Gastrocnemius medialis (tissue), 4 donors: Measurements from ENCODE around the gene PLA2G1B. TPM values are rescaled to one million over a fixed set of nuclear protein-coding genes. Genes with fewer than 3 reads are reported as not detected.

Experiments used
- ATAC-seq, 2 donors: fragments of 150-250 bp; one replicate each; pipeline ENCODE4 v1.9.1; 2016
- DNase-seq, 2 donors: peaks; one replicate each; pipeline ENCODE4 v3.0.0-alpha.2; 2019
- H3K27ac ChIP-seq, 4 donors: fragments of 200-600 bp; sonication (generic); 1 replicate in 1 of 4; 2 replicates in 3 of 4; pipeline ENCODE4 v1.5.1; 2016 to 2018; ENCODE audit warnings: mild to moderate bottlenecking in 2 of 4, moderate library complexity in 1 of 4
- H3K27me3 ChIP-seq, 3 donors: fragments of 200-600 bp; sonication (generic) in 2 of 3; 1 replicate in 1 of 3; 2 replicates in 2 of 3; pipeline versions ENCODE4 v1.5.1 to v1.6.0; 2016 to 2019; ENCODE audit warnings: mild to moderate bottlenecking in 1 of 3, moderate library complexity in 1 of 3
- H3K36me3 ChIP-seq, 2 donors: fragments of 200-600 bp; sonication (generic) in 1 of 2; one replicate each; pipeline ENCODE4 v1.5.1; 2017 to 2018
- H3K4me1 ChIP-seq, 2 donors: fragments of 200-600 bp; sonication (generic) in 1 of 2; one replicate each; pipeline ENCODE4 v1.5.1; 2016 to 2017; ENCODE audit warnings: mild to moderate bottlenecking in 2 of 2
- H3K4me3 ChIP-seq, 4 donors: fragments of 200-600 bp; sonication (generic) in 3 of 4; 1 replicate in 1 of 4; 2 replicates in 3 of 4; pipeline ENCODE4 v1.5.1; 2016 to 2019; ENCODE audit warnings: mild to moderate bottlenecking in 2 of 4
- H3K9me3 ChIP-seq, 3 donors: fragments of 200-600 bp; sonication (generic) in 2 of 3; 1 replicate in 1 of 3; 2 replicates in 2 of 3; pipeline ENCODE4 v1.5.1; 2016 to 2019
- POLR2A ChIP-seq, 2 donors: fragments of 450-650 bp; IDR thresholded peaks; one replicate each; pipeline ENCODE4 v1.6.1; 2017; ENCODE audit warnings: antibody characterized with exemption in 2 of 2, mild to moderate bottlenecking in 2 of 2, moderate library complexity in 2 of 2
- in situ Hi-C, 4 donors: fragments of 200-750 bp; cut with MboI; loops; one replicate each; pipeline versions ENCODE4 v1.15.0 to v1.8.0; 2017; ENCODE audit warnings: low sequenced_read_pairs in 4 of 4
- intact Hi-C: fragments of 100-400 bp; cut with DNase I; formaldehyde crosslinking; loops from one replicate; pipeline ENCODE4 v1.15.1; 2023; ENCODE audit warnings: low total_unique reads
- total RNA-seq, 4 donors: library from RNA; depleted of rRNA; stranded (reverse); fragments of >200 nt; gene quantifications; one replicate each; pipeline versions ENCODE4 v1.1.0 to v1.2.3, GENCODE V29; 2016
- TF ChIP-seq, protein P1 (sequence below), 5 experiments: fragments of 450-650 bp in 3 of 5; fragments of 200-600 bp in 2 of 5; sonication (generic) in 2 of 5; IDR thresholded peaks in 4 of 5; conservative IDR thresholded peaks in 1 of 5; 1 replicate in 4 of 5; 2 replicates in 1 of 5; pipeline ENCODE4 v1.5.1; 2016 to 2019; ENCODE audit warnings: antibody characterized with exemption in 5 of 5, mild to moderate bottlenecking in 3 of 5, moderate library complexity in 3 of 5

Gene PLA2G1B
- total RNA-seq, 4 donors from 2014 or later = not detected

DNA sequence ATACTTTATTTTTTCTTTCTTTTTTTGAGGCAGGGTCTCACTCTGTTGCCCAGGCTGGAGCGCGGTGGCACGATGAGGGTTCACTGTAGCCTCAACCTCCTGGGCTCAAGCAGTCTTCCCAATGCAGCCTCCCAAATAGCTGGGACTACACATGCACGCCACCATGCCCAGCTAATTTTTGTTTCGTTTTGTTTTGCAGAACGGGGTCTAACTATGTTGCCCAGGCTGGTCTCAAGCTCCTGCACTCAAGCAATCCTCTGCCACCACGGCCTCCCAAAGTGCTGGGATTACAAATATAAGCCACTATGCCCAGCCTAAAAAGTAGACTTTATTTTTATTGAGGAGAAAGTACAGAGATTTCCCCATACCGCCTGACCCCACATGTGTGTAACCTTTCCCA lies 46.1 kb upstream of the PLA2G1B start:
- in situ Hi-C loops = no loop called here
- intact Hi-C loops = no loop called here
- H3K27me3 ChIP-seq = peaks cover 52 to 62% (median 59%) of the 10 kb centered on the region in 3 donors

DNA sequence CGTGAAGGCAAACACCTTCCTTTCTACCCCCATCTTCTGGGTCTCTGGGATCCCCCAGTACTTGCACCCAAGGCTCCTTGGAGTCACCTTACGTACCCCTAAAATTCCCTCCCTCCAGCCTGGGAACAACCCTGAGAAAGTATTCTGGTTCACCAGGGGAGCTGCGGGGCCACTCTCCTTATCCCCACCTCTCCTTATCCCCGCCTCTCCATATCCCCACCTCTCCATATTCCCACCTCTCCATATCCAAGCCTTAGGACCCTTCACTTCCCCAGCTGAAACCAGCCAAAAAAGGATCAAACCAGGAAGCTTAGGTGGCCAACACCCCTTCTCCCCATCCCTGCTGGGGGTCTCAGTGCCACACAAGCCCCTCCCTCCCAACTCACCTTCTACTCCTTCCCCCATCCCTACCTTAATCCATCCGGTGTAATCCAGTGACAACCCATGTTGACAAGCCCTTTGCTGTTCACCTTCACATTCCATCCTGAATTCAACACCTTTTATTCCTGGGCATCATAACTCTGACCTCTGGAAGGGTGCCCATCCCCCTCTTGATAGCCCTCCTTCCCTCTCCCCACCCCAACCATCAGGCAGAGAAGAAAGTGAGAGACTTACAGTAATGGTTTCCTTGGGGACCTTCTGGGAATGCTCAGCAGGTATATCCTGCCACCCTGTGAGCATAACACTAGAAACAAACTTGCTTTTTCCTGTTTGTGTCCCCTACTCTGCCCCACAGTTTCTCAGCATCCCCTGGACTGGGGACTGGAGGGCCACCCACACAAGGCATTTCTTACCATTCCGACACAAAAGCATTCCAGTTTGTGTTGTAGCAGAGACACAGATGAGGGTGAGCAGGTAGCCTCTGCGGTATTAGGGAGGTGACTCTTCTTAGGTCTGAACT lies 43.0 kb upstream of the PLA2G1B start:
- ATAC-seq = no peak
- TF ChIP-seq, protein P1, sequence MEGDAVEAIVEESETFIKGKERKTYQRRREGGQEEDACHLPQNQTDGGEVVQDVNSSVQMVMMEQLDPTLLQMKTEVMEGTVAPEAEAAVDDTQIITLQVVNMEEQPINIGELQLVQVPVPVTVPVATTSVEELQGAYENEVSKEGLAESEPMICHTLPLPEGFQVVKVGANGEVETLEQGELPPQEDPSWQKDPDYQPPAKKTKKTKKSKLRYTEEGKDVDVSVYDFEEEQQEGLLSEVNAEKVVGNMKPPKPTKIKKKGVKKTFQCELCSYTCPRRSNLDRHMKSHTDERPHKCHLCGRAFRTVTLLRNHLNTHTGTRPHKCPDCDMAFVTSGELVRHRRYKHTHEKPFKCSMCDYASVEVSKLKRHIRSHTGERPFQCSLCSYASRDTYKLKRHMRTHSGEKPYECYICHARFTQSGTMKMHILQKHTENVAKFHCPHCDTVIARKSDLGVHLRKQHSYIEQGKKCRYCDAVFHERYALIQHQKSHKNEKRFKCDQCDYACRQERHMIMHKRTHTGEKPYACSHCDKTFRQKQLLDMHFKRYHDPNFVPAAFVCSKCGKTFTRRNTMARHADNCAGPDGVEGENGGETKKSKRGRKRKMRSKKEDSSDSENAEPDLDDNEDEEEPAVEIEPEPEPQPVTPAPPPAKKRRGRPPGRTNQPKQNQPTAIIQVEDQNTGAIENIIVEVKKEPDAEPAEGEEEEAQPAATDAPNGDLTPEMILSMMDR (IDR thresholded peaks at IDR 0.05 in 4 of 5, conservative IDR thresholded peaks at IDR 0.05 in 1 of 5) = no peak
- no peak for TF ChIP-seq POLR2A (IDR thresholded peaks at IDR 0.05)

More for the DNA sequence above, 46.1 kb upstream of the PLA2G1B start:
- DNase-seq (no peak), ATAC-seq (no peak)
- Histone ChIP-seq H3K4me1 (peaks cover 0 to 3% of the 10 kb centered on the region in 2 donors), H3K27ac (no peak overlapping the region), H3K36me3 (no peaks in the 10 kb centered on the region), H3K9me3 (no peaks in the 10 kb centered on the region), H3K4me3 (no peak overlapping the region)
- no peak for TF ChIP-seq POLR2A (IDR thresholded peaks at IDR 0.05)
- TF ChIP-seq, protein P1 (IDR thresholded peaks at IDR 0.05 in 4 of 5, conservative IDR thresholded peaks at IDR 0.05 in 1 of 5) = no peak

DNA sequence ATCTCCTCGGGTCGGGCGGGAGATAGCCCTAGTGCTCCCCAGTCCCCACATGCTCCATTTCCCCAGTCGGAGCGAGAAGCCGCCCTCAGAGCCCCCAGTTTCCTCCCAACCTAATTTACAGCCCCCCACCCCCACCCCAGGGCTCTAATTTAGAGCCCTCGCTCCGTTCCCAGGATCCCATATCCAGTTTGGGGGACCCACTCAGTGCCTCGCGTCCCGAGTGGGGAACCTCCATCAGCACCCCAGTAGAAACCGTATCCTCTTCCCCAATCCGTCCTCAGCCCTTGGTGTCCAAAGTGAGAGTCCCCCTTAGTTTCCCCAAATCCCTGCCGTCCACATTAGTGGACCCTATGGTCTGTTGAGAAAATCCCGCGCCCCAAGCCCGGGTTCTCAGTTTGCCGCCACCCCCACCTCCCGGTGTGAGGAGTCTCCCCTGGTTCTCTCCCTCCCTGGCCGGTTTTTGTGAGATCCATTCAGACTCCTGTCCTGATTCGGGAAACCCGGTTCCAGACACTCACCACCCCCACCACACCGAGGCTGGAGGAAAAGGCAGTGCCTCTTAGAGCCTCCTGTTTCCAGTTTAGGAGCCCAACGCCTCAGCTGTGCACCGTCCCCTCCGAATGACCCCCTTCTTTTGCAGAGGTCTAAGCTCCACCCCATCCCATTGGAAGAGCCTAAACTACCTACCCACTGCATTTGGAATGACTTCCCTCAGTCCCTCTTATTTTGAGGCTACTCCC lies 42.2 kb upstream of the PLA2G1B start:
- no peak for DNase-seq
- no peak overlapping the region for H3K27ac ChIP-seq
- peak overlapping the region in 3 of 4 donors; percentile 20 to 37 (median 29) for H3K4me3 ChIP-seq
- no peaks in the 10 kb centered on the region for H3K9me3 ChIP-seq
- in situ Hi-C loops = no loop called here
- TF ChIP-seq POLR2A (IDR thresholded peaks at IDR 0.05) = no peak
- TF ChIP-seq, protein P1 (IDR thresholded peaks at IDR 0.05 in 4 of 5, conservative IDR thresholded peaks at IDR 0.05 in 1 of 5) = no peak
- no peaks in the 10 kb centered on the region for H3K36me3 ChIP-seq
- H3K27me3 ChIP-seq = peaks cover 53 to 68% (median 59%) of the 10 kb centered on the region in 3 donors
- intact Hi-C loops = no loop called here
- no peak for ATAC-seq
- H3K4me1 ChIP-seq = peaks cover 0 to 3% of the 10 kb centered on the region in 2 donors

More for the DNA sequence above, 43.0 kb upstream of the PLA2G1B start:
- DNase-seq = no peak
- in situ Hi-C loops (no loop called here), intact Hi-C loops (no loop called here)
- Histone ChIP-seq H3K4me1 (peaks cover 0 to 3% of the 10 kb centered on the region in 2 donors), H3K4me3 (no peak overlapping the region), H3K27ac (no peak overlapping the region), H3K36me3 (no peaks in the 10 kb centered on the region), H3K27me3 (peaks cover 58 to 75% (median 68%) of the 10 kb centered on the region in 3 donors), H3K9me3 (no peaks in the 10 kb centered on the region)

DNA sequence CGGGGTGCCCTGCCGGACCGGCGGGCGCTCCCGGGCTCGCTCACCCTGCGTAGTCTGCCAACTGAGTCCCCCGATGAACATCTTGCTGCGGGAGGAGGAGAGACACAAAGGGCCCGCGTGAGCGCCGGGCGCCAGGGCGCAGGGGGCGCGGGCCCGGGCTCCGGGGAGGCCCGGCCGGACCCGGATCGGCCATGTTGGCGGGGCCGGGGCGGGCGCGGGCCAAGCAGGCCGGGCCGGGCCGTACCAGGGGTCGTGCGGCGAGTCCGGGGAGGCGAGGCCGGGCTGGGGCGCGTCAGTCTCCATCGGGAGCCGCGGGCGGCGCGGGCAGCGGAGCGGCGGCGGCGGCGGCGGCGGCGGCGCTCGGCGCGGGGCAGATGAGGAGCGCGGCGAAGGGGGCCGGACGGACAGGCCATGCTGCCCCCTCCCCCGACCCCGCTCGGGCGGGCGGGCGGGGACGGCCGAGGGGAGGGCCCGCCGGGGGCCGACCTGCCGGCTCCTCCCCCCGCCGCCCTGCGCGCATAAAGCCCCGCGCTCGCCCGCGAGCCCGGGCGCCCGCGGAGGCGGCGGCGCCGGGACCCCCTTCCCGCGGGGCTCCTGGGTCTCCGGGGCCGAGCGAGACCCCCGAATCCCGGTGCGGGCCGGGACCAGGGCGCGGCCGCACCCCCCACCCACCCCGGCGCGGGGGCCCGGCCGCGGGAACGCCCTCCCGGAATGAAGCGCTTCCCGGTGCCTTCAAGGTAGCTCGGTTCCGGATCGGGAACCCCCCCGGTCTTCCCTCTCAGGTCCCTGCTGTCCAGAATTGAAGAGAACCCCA lies 41.4 kb upstream of the PLA2G1B start, which contains the start of gene MSI1:
Gene MSI1, minus strand, starts transcription at position 376 of the 814 bp plus-strand sequence. Its CDS starts 73 bp downstream, at position 303.
- in situ Hi-C loops (no loop called here), intact Hi-C loops (no loop called here)
- Histone ChIP-seq H3K9me3 (no peaks in the 10 kb centered on the region), H3K36me3 (no peaks in the 10 kb centered on the region), H3K27ac (no peak within 1 kb of the TSS), H3K4me3 (peak within 1 kb of the TSS; percentile 36 to 44 (median 40)), H3K27me3 (peaks cover 53 to 61% (median 58%) of the 10 kb centered on the region in 3 donors), H3K4me1 (peaks cover 0 to 3% of the 10 kb centered on the region in 2 donors)
- no peak for TF ChIP-seq POLR2A (IDR thresholded peaks at IDR 0.05)
- TF ChIP-seq, protein P1 (IDR thresholded peaks at IDR 0.05 in 4 of 5, conservative IDR thresholded peaks at IDR 0.05 in 1 of 5) = no peak
- no peak for ATAC-seq
- DNase-seq = no peak
